Measurements from ENCODE around the gene CD86. TPM values are rescaled to one million over a fixed set of nuclear protein-coding genes. Genes with fewer than 3 reads are reported as not detected.

The CD86 gene
- polyA plus RNA-seq, 2 of the 4 experiments (the other 2 are of a cell fraction): 0.12 TPM; not detected in 1

DNA sequence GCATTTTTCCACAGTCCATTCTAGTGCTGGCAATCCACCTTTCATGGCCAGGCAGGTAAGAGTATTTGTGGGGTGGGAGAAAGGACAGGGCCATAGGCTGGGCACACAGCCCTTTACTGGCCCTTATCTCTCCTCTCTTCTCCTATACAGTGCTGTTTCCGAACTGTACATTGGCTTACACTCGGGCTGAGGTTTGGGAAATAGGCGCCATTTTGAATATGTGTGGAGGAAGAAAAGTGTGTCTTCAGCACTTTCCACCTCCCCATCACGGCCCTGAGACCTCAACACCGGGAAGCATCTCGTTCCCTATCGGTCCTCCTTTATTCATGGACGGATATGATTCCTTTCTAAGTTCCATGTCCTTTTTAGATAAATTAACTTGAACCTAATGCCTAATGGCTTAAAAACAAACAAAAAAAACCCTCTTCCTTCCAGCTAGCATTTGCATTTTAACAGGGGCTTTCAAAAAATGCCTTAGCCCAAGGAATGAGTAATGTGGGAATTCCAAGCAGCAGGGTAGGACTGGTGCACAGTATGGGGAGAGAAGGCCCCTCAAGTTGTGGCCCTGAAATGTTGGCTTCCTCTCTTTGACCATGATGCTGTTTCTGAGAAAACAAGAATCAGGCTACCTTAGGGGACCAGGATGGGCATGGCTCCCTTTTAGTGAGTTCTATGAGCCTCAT is 24.5 kb downstream of the CD86 start (continued):
- TF ChIP-seq ZSCAN20 (CRISPR knock-in tag; IDR thresholded peaks at IDR 0.05) (no peak), POLR2A (IDR thresholded peaks at IDR 0.05; ENCODE audit: low read length) (no peak), PBX3 (IDR thresholded peaks at IDR 0.05) (no peak), FOSL2 (IDR thresholded peaks at IDR 0.05) (no peak), FOSL2 (CRISPR knock-in tag; IDR thresholded peaks at IDR 0.05) (no peak), CEBPB (IDR thresholded peaks at IDR 0.05) (no peak), SMC3 (IDR thresholded peaks at IDR 0.05) (no peak), RAD21 (conservative IDR thresholded peaks at IDR 0.05 in 1 of 2, IDR thresholded peaks at IDR 0.05 in 1 of 2) (no peak), HOXA7 (CRISPR knock-in tag; IDR thresholded peaks at IDR 0.05) (no peak)

DNA sequence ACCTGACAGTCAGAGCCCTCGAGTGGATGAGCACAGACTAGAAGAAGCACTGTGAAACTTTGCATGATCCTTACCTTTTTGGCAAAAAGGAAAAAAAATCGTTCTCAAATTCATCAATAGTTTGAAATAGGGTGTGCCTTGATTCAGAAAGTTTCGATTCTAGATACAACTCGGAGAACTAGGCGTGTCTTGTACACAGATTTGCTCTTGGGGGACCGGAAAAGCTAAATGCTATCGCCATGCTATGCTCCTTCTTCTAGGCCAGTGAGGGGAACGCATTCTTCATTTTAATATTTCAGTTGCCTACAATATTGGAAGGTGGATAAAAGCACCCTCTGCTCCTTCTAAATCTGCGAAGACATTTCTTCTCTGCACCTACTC is 25.0 kb downstream of the CD86 start:
- H3K4me2 ChIP-seq: no peak overlapping the region
- POLR2A ChIA-PET: no interaction called here
- WGBS (ENCODE audit: missing lambda C conversion rate): 34% methylated on average over 9 of the region's 9 CpGs
- H3K4me3 ChIP-seq: no peak overlapping the region
- CTCF ChIA-PET: no interaction called here
- no peak overlapping the region for H3K27ac ChIP-seq
- H3K9me3 ChIP-seq: no peaks in the 10 kb centered on the region
- FAIRE-seq: no peak
- TF ChIP-seq SREBF2 (IDR thresholded peaks at IDR 0.05): no peak
- TF ChIP-seq NFE2L2 (conservative IDR thresholded peaks at IDR 0.05; ENCODE audit: low read length): no peak
- no peak for TF ChIP-seq RFX5 (IDR thresholded peaks at IDR 0.05)
- no peak for TF ChIP-seq ZC3H11A (IDR thresholded peaks at IDR 0.05)
- no peak for TF ChIP-seq GATA3 (IDR thresholded peaks at IDR 0.05; ENCODE audit: borderline replicate concordance)
- TF ChIP-seq NPAS2 (CRISPR knock-in tag; IDR thresholded peaks at IDR 0.05; ENCODE audit: borderline replicate concordance): no peak
- TF ChIP-seq KDM1A (IDR thresholded peaks at IDR 0.05; ENCODE audit: low read depth): no peak
- no peak for TF ChIP-seq ELK1 (IDR thresholded peaks at IDR 0.05; ENCODE audit: low read depth, low read length)
- no peak for TF ChIP-seq HOXA7 (CRISPR knock-in tag; IDR thresholded peaks at IDR 0.05)
- TF ChIP-seq POLR2A (IDR thresholded peaks at IDR 0.05; ENCODE audit: low read length): no peak
- no peak for TF ChIP-seq TFCP2L1 (CRISPR knock-in tag; IDR thresholded peaks at IDR 0.05)
- H3K4me1 ChIP-seq: no peaks in the 10 kb centered on the region
- no peak for ATAC-seq
- no peak for DNase-seq (ENCODE audit: low read depth in 1 of 2, low spot score in 1 of 2)

DNA sequence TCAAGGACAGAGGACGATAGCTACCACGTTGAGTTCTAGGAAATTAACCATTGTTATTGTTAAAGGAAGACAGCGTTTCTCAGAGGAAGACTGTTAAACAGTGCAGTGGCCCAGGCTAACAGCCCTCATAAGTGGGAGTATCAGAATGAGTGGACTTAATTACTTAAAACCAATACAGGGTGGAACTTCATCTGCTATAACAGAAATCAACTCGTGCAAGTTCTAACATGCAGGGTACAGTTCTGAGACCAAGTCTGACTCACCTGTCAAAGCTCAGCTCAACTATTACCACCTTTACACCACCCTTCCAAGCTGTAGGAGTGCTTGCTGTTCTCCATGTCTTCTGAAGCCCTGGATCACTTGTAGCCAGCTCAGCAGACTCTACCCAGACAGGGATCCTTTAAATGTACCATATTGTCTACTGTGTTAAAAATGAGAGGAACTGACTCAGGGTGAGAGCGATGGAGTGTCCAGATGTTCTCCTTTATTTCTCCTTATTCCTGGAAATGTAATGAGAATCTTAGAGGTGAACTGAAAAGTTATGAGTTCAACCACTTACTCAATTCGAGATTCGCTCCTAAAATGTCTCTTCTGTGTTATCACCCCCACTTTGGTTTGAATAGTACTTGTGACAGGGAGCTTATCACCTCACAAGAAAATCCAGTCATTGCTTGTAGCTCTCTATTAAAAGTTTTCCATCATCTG is 26.5 kb downstream of the CD86 start:
- POLR2A ChIA-PET: no interaction called here
- FAIRE-seq: no peak
- H3K9me3 ChIP-seq: no peaks in the 10 kb centered on the region
- ATAC-seq: no peak; a peak in 1 of 6 replicates
- no peaks in the 10 kb centered on the region for H3K4me1 ChIP-seq
- 15% methylated on average over 7 of the region's 7 CpGs for WGBS (ENCODE audit: missing lambda C conversion rate)
- CTCF ChIA-PET: no interaction called here
- no peak overlapping the region for H3K4me3 ChIP-seq
- H3K27ac ChIP-seq: no peak overlapping the region
- no peak for TF ChIP-seq ZNF302 (CRISPR knock-in tag; IDR thresholded peaks at IDR 0.05)
- TF ChIP-seq, protein P1, sequence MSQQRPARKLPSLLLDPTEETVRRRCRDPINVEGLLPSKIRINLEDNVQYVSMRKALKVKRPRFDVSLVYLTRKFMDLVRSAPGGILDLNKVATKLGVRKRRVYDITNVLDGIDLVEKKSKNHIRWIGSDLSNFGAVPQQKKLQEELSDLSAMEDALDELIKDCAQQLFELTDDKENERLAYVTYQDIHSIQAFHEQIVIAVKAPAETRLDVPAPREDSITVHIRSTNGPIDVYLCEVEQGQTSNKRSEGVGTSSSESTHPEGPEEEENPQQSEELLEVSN (IDR thresholded peaks at IDR 0.05; ENCODE audit: borderline replicate concordance, low read depth): no peak
- no peak for TF ChIP-seq TFCP2L1 (CRISPR knock-in tag; IDR thresholded peaks at IDR 0.05)
- no peak for TF ChIP-seq PHF8 (IDR thresholded peaks at IDR 0.05; ENCODE audit: borderline replicate concordance, low read depth)
- TF ChIP-seq HOXB5 (CRISPR knock-in tag; IDR thresholded peaks at IDR 0.05): no peak
- no peak for TF ChIP-seq ESRRA (IDR thresholded peaks at IDR 0.05; ENCODE audit: borderline replicate concordance, low read length)
- TF ChIP-seq MAX (IDR thresholded peaks at IDR 0.05): no peak
- TF ChIP-seq POLR2A (IDR thresholded peaks at IDR 0.05; ENCODE audit: low read length): no peak
- DNase-seq (ENCODE audit: low read depth in 1 of 2, low spot score in 1 of 2): no peak
- H3K4me2 ChIP-seq: no peak overlapping the region

All from A549 (cell line).